Left cardiac atrium (tissue), 4 donors: ENCODE data around the gene CACNA1B. TPM values are rescaled to one million over a fixed set of nuclear protein-coding genes. Genes with fewer than 3 reads are reported as not detected.

Experiments
- ATAC-seq, 2 donors: fragments of 200-7000 bp; cut with Tn5 transposase; one replicate each; pipeline ENCODE4 v1.9.1; 2020; ENCODE audit warnings: mild to moderate bottlenecking in 2 of 2, moderate library complexity in 2 of 2
- DNase-seq: peaks from one replicate; pipeline ENCODE4 v3.0.0-alpha.2; 2020
- intact Hi-C, 2 donors: fragments of 100-400 bp; cut with DNase I; formaldehyde crosslinking; loops; one replicate each; pipeline versions ENCODE4 v1.14.1 to v1.15.1; 2022 to 2023
- total RNA-seq, 2 donors: library from RNA; stranded (reverse); fragmentation: NEBNext Ultra II Directional; extraction: Animal tissue kit (Norgen Biotek cat#: 25700); gene quantifications; one replicate each; pipeline ENCODE4 v1.2.1, GENCODE V29; 2021
- donor health status: DM: no; HTN: yes; CAD: no.
- donor health status: DM: no; HTN: yes; CAD: no; lungs with severe emphysema.
- donor health status: DM: yes; HTN: yes; CAD: no.
- donor health status: Dilated cardiomyopathy.

The CACNA1B gene
- total RNA-seq, 2 donors from 2014 or later, result 0.39 to 0.56 TPM

- DNase-seq (no peak), ATAC-seq (no peak)
- intact Hi-C loops, result no loop called here
Observed at GRCh38 chr9:137913132-137913531, 35.5 kb downstream of the CACNA1B start.

GRCh38 chr9:137913771-137914767, 36.5 kb downstream of the CACNA1B start:
- DNase-seq (no peak), ATAC-seq (no peak)
- intact Hi-C loops, result no loop called here

GRCh38 chr9:137916540-137916939, 39.0 kb downstream of the CACNA1B start:
- no peak for ATAC-seq
- intact Hi-C loops, result no loop called here
- DNase-seq, result no peak

- DNase-seq (no peak), ATAC-seq (no peak)
- intact Hi-C loops, result no loop called here
Observed at GRCh38 chr9:137917116-137917515, 39.5 kb downstream of the CACNA1B start.

- DNase-seq (no peak), ATAC-seq (no peak)
- intact Hi-C loops, result no loop called here
Observed at GRCh38 chr9:137917795-137918194, 40.2 kb downstream of the CACNA1B start.

- intact Hi-C loops, result no loop called here
- ATAC-seq, result peak; percentile 65 to 88
Observed at GRCh38 chr9:137918331-137919094, 40.9 kb downstream of the CACNA1B start.

GRCh38 chr9:137919095-137919465, 41.5 kb downstream of the CACNA1B start:
- ATAC-seq (peak in 1 of 2 donors; percentile 30), DNase-seq (no peak)
- intact Hi-C loops, result no loop called here

More at GRCh38 chr9:137918331-137919094, 40.9 kb downstream of the CACNA1B start:
- DNase-seq, result no peak

- intact Hi-C loops, result no loop called here
- no peak for DNase-seq
- ATAC-seq, result no peak
Observed at GRCh38 chr9:137919649-137920141, 42.1 kb downstream of the CACNA1B start.

GRCh38 chr9:137920753-137921152, 43.2 kb downstream of the CACNA1B start:
- intact Hi-C loops, result no loop called here
- DNase-seq (no peak), ATAC-seq (no peak)

GRCh38 chr9:137924169-137924568, 46.6 kb downstream of the CACNA1B start:
- ATAC-seq (no peak), DNase-seq (no peak)
- intact Hi-C loops, result no loop called here

- intact Hi-C loops, result no loop called here
- ATAC-seq, result no peak
- no peak for DNase-seq
Observed at GRCh38 chr9:137924761-137925369, 47.3 kb downstream of the CACNA1B start.

GRCh38 chr9:137943655-137944054, 66.1 kb downstream of the CACNA1B start:
- DNase-seq (no peak), ATAC-seq (no peak)
- intact Hi-C loops, result no loop called here

GRCh38 chr9:137945581-137945980, 68.0 kb downstream of the CACNA1B start:
- no peak for DNase-seq
- ATAC-seq, result no peak
- intact Hi-C loops, result no loop called here

GRCh38 chr9:137946993-137947392, 69.4 kb downstream of the CACNA1B start:
- ATAC-seq (no peak), DNase-seq (no peak)
- intact Hi-C loops, result no loop called here

- DNase-seq (no peak), ATAC-seq (no peak)
- intact Hi-C loops, result no loop called here
Observed at GRCh38 chr9:137948642-137949041, 71.1 kb downstream of the CACNA1B start.

- ATAC-seq (no peak), DNase-seq (no peak)
- intact Hi-C loops, result no loop called here
Observed at GRCh38 chr9:137949260-137949659, 71.7 kb downstream of the CACNA1B start.

- intact Hi-C loops, result no loop called here
- ATAC-seq, result no peak
- DNase-seq, result no peak
Observed at GRCh38 chr9:137951107-137951506, 73.5 kb downstream of the CACNA1B start.

- intact Hi-C loops, result no loop called here
- no peak for DNase-seq
- no peak for ATAC-seq
Observed at GRCh38 chr9:137951597-137952490, 74.3 kb downstream of the CACNA1B start.
